Fibroblast of mammary gland (primary cell): ENCODE data around the gene RAB31.
"Not testable (repeated sequence)": the region's sequence is repeated elsewhere in the genome, so short reads cannot be mapped to it uniquely, and the experiment has no call there.

Experiments used
- DNase-seq: peaks from one replicate; pipeline ENCODE4 v3.0.0-alpha.2; 2010; ENCODE audit warnings: low read depth
- H3K4me3 ChIP-seq: 2 replicates; pipeline ENCODE4 v1.5.1; 2011; ENCODE audit warnings: low read depth, mild to moderate bottlenecking, low read length, moderate library complexity; ENCODE audit not compliant: control insufficient read depth
- TF ChIP-seq, protein P1 (sequence below): conservative IDR thresholded peaks from 2 replicates; pipeline ENCODE4 v1.5.1; 2011; ENCODE audit warnings: low read depth, low read length, inconsistent platforms; ENCODE audit not compliant: control insufficient read depth, insufficient read depth

RAB31 gene

DNA sequence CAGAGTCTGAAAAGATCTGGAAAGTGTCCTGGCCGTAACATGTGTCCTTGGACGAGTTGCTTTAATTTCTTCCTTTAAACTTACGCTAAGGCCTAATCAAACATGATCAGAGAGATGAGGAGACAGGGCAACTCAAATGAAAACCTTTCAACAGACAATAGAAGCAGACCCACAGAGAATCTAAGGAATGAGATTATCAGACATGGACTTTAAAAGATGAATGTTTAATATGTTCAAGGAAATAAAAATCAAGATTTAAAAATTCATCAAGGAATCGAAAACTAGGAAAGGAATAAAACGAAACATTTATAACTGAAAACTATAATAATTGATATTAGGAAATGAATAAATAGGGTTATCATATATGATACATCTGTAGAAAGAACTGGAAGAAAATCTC lies 55.1 kb downstream of the RAB31 start:
- TF ChIP-seq, protein P1, sequence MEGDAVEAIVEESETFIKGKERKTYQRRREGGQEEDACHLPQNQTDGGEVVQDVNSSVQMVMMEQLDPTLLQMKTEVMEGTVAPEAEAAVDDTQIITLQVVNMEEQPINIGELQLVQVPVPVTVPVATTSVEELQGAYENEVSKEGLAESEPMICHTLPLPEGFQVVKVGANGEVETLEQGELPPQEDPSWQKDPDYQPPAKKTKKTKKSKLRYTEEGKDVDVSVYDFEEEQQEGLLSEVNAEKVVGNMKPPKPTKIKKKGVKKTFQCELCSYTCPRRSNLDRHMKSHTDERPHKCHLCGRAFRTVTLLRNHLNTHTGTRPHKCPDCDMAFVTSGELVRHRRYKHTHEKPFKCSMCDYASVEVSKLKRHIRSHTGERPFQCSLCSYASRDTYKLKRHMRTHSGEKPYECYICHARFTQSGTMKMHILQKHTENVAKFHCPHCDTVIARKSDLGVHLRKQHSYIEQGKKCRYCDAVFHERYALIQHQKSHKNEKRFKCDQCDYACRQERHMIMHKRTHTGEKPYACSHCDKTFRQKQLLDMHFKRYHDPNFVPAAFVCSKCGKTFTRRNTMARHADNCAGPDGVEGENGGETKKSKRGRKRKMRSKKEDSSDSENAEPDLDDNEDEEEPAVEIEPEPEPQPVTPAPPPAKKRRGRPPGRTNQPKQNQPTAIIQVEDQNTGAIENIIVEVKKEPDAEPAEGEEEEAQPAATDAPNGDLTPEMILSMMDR: no peak
- DNase-seq: no peak

DNA sequence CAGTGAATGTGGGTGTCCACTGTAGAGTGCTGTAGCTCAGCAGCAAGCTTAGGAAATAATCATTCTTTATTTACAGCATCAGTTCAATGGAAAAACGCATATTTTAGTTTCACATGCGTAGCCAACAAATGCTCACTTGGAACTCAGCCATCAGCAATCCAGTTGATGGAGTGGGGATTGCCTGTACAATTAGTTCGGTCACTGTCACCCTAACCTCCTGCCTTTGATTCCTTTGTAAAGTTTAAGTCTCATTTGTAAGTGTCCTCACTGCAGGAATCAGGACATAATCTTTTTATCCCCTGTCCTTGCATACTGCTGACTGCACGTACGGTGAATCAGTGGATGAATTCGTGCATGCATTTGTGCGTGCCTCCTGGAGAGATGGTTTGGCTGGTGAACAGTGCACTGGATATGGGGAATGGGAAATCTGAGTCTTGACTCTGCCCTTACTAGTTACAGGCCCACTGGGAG lies 55.9 kb downstream of the RAB31 start:
- TF ChIP-seq, protein P1: no peak
- no peak for DNase-seq
- H3K4me3 ChIP-seq: no peak overlapping the region

More for the DNA sequence above, 55.1 kb downstream of the RAB31 start:
- no peak overlapping the region for H3K4me3 ChIP-seq

DNA sequence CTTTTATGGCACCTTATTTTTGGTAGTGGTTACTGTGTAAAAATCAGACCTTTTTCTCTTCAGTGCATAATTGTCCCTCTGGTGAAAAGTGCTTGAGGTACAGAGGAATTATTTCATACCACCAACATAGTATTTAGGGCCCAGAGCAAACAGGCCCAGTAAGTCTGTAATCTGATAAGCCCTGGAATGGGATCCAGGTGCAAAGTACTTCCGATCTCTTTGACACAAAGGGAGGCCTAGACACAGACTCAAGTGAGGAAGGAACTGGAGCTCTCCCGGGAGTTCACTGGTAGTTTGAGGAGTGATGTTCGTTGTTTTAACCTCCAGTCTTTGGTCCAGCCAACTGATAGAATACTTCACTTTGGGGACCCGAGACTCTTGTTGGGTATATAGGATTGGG lies 57.4 kb downstream of the RAB31 start:
- H3K4me3 ChIP-seq: no peak overlapping the region
- TF ChIP-seq, protein P1: no peak
- no peak for DNase-seq

DNA sequence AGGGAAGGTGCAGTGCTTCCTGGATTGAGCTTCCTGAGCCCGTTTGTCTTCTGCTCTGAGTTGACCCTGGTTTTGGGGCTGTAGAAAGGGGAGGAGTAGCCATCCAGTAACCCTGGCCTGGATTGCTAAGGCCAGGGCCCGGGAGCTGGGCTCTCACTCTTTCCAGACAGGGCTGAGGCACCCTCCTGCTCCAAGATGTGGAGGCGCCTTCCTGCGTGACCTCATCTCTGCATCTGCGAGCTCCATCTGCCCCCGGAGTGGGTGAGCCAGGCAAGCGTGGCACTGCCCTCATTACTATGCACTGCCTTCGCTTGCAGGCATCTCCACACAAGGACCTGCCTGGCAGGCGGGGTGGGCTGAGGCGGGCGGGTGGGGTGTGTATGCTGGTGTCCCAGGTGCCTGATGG lies 58.0 kb downstream of the RAB31 start:
- no peak overlapping the region for H3K4me3 ChIP-seq
- TF ChIP-seq, protein P1: no peak
- DNase-seq: no peak

DNA sequence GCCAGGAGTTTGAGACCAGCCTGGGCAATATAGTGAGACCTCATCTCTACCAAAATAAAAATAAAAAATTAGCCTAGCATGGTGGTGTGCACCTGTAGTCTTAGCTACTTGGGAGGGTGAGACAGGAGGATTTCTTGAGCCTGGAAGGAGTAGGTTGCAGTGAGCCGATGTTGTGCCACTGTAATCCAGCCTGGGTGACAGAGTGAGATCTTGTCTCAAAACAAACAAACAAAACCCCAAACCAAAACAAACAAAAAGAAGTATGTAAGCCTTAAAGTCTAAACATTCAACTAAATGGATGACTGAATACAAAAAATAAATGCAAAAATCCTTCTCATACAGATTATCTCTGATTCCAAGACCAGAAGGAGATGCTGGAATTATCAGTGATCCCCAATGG lies 58.6 kb downstream of the RAB31 start:
- no peak overlapping the region for H3K4me3 ChIP-seq
- DNase-seq: no peak
- TF ChIP-seq, protein P1: no peak

DNA sequence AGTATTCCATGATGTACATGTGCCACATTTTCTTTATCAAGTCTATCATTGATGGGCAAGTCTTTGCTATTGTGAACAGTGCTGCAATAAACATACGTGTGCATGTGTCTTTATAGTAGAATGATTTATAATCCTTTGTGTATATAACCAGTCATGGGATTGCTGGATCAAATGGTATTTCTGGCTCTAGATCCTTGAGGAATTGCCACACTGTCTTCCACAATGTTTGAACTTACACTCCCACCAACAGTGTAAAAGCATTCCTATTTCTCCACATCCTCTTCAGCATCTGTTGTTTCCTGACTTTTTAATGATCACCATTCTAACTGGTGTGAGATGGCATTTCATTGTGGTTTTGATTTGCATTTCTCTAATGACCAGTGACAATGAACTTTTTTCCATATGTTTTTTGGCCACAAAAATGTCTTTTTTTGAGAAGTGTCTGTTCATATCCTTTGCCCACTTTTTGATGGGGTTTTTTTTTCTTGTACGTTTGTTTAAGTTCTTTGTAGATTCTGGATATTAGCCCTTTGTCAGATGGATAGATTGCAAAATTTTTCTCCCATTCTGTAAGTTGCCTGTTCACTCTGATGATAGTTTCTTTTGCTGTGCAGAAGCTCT lies 60.1 kb downstream of the RAB31 start:
- not testable (repeated sequence) for H3K4me3 ChIP-seq, DNase-seq

DNA sequence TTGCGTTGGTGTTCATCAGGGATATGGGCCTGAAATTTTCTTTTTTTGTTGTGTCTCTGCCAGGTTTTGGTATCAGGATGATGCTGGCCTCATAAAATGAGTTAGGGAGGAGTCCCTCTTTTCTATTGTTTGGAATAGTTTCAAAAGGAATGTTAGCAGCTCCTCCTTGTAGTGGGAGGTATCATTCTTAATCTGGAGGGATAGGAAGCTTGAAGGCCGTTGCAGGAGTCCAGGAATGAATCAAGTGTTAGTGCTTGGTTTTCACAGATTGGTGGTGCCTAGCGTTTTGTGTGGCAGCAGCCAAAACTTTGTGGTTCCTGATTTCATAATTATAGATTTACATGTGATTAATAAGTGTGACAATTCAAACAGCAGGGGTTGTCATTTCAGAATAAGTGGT lies 62.0 kb downstream of the RAB31 start:
- not testable (repeated sequence) for H3K4me3 ChIP-seq, DNase-seq
